GM18867 (cell line): ENCODE results near the gene MAPK8IP3.
"Not testable (repeated sequence)": the region's sequence is repeated elsewhere in the genome, so short reads cannot be mapped to it uniquely, and the experiment has no call there.

ENCODE experiments used
- ATAC-seq: cut with Tn5 transposase; IDR thresholded peaks from one replicate; pipeline ENCODE4 v1.9.1; 2021; ENCODE audit warnings: mild to moderate bottlenecking, moderate library complexity; ENCODE audit not compliant: unreplicated experiment

The MAPK8IP3 gene

GRCh38 chr16:1732071-1732470 lies 26.1 kb downstream of the MAPK8IP3 start:
- no peak for ATAC-seq

GRCh38 chr16:1732551-1732987 lies 26.6 kb downstream of the MAPK8IP3 start:
- not testable (repeated sequence) for ATAC-seq

GRCh38 chr16:1734123-1734522 lies 28.1 kb downstream of the MAPK8IP3 start:
- ATAC-seq, result no peak

- ATAC-seq, result no peak
Observed at GRCh38 chr16:1734816-1735215, 28.8 kb downstream of the MAPK8IP3 start.

GRCh38 chr16:1740234-1740633 lies 34.2 kb downstream of the MAPK8IP3 start:
- no peak for ATAC-seq

- no peak for ATAC-seq
Observed at GRCh38 chr16:1740781-1741490, 34.9 kb downstream of the MAPK8IP3 start.

GRCh38 chr16:1741553-1742165 lies 35.7 kb downstream of the MAPK8IP3 start:
- ATAC-seq, result no peak

GRCh38 chr16:1743376-1744337 lies 37.7 kb downstream of the MAPK8IP3 start:
- ATAC-seq, result no peak

GRCh38 chr16:1744338-1744840 lies 38.4 kb downstream of the MAPK8IP3 start:
- no peak for ATAC-seq

GRCh38 chr16:1745181-1745899 lies 39.3 kb downstream of the MAPK8IP3 start:
- no peak for ATAC-seq

GRCh38 chr16:1745900-1746692 lies 40.1 kb downstream of the MAPK8IP3 start:
- no peak for ATAC-seq

- no peak for ATAC-seq
Observed at GRCh38 chr16:1746693-1747195, 40.7 kb downstream of the MAPK8IP3 start.

GRCh38 chr16:1747934-1748333 lies 41.9 kb downstream of the MAPK8IP3 start:
- no peak for ATAC-seq

GRCh38 chr16:1749152-1750117 lies 43.4 kb downstream of the MAPK8IP3 start:
- ATAC-seq, result no peak

GRCh38 chr16:1751946-1752345 lies 46.0 kb downstream of the MAPK8IP3 start:
- ATAC-seq, result no peak

- ATAC-seq, result no peak
Observed at GRCh38 chr16:1752853-1753252, 46.9 kb downstream of the MAPK8IP3 start.

- ATAC-seq, result no peak
Observed at GRCh38 chr16:1754204-1754603, 48.2 kb downstream of the MAPK8IP3 start.

- ATAC-seq, result no peak
Observed at GRCh38 chr16:1757714-1758461, 51.9 kb downstream of the MAPK8IP3 start.
